Measurements from ENCODE around the gene PCP4.

DNA sequence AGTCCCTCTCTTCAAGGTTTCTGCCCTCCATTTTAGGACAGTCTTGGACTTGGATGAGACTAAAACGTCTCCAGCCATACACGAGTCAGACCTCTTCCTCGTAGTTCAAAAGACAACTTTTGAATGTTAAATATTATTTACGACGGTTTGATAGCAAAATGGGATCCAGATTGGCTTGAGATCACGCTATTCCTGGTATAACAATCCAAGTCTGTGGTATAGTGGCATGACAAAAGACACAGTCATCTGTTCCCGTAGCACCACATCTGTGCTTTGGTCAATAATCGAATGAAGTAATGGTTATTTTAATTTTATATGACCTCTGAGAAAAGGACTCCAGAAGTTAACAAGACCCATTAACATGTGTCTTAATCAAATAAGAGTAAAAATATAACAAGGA lies 7.0 kb downstream of the PCP4 start:
- TF ChIP-seq, protein P1, sequence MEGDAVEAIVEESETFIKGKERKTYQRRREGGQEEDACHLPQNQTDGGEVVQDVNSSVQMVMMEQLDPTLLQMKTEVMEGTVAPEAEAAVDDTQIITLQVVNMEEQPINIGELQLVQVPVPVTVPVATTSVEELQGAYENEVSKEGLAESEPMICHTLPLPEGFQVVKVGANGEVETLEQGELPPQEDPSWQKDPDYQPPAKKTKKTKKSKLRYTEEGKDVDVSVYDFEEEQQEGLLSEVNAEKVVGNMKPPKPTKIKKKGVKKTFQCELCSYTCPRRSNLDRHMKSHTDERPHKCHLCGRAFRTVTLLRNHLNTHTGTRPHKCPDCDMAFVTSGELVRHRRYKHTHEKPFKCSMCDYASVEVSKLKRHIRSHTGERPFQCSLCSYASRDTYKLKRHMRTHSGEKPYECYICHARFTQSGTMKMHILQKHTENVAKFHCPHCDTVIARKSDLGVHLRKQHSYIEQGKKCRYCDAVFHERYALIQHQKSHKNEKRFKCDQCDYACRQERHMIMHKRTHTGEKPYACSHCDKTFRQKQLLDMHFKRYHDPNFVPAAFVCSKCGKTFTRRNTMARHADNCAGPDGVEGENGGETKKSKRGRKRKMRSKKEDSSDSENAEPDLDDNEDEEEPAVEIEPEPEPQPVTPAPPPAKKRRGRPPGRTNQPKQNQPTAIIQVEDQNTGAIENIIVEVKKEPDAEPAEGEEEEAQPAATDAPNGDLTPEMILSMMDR (conservative IDR thresholded peaks at IDR 0.05 in 1 of 2, IDR thresholded peaks at IDR 0.05 in 1 of 2; ENCODE audit: extremely low read depth in 1 of 2, insufficient read depth in 1 of 2, low read depth in 1 of 2, low read length in 2 of 2), result no peak
- TF ChIP-seq EZH2 (IDR thresholded peaks at IDR 0.05; ENCODE audit: borderline replicate concordance, low read length), result no peak
